HK-2 (cell line): ENCODE data around the gene SHISAL1.
A peak's percentile ranks its signal among the peaks of the same experiment; 100 is the strongest.
"Not testable (repeated sequence)": the region's sequence is repeated elsewhere in the genome, so short reads cannot be mapped to it uniquely, and the experiment has no call there.

Source experiments
- DNase-seq: peaks from one replicate; pipeline ENCODE4 v3.0.0-alpha.2; 2018; ENCODE audit not compliant: unreplicated experiment

The SHISAL1 gene

GRCh38 chr22:44261164-44261860 lies 51.4 kb downstream of the SHISAL1 start:
- DNase-seq, result no peak

DNA sequence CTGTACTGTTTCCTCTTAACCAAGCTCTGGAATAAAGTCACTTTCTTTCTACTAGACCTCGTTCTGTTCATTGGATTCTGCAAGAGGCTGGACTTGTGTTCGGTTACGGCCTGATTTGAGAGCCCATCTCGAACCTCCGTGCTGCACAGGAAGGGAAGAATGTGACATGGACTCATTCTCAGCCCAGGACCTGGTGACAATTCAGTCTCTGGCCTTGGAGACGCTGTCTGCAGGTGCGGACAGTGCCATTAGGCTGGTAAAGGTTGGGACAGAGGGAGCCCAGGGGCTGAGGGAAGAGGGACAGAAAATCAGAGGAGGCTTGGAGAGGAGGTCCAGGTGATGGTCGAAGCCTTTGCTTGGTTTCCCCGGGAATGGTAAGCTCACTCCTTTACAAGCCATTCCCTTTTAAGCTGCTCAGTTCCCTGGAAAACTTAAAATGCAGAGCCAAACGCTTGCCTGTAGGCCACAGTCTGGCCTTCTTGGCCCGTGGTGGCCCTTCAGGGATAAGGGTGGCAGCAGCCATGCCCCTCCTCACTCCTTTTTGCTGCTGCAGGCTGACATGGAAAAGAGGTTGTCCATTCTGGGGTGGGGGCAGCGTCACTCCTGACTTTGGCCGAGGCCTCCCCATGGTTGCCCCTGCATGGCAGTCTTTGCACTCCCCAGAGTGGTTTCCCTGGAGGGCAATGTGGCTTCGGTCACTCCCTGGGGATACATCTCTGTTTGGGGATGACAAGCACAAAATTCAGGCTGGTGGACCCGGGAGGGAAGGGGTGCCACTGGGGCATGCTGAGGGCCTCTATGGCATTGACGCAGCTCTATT lies 52.3 kb downstream of the SHISAL1 start:
- DNase-seq, result no peak

DNA sequence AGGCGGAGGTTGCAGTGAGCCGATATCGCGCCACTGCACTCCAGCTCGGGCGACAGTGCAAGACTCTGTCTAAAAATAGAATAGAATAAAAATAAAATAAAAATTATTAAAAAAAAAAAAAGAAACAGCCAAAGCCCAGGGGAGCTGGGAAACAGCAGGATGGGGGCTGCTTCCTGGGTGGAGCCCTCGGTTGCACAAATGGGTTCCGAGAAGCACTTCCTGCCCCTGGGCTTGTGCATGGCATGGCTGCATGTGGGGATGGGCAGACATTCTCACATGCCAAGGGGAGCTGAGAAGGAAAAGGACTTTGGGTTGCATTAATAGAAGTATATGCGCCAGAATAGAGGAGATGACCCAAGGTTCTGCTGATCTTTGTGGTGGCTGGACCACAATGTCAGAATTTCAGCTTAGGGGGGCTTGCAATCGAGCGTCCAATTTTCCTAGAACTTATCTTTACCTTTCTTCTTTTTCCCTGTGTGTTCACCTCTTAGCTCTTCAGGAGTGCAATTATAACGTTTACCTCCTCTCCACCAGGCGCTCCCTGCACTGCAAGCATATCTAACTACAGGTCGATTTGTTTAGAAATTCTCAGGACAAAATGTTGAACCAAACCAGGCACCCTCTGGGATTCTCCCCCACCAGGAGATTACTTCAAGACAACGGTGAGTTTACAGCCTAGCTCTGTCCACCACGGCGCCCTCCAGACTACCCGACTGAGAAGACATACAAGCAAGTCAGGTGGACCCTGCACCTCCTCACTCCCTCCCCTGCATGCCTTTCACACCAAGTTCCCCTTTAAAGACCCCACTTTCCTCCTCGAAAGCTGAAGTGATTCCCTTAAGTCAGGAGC lies 53.2 kb downstream of the SHISAL1 start:
- no peak for DNase-seq

DNA sequence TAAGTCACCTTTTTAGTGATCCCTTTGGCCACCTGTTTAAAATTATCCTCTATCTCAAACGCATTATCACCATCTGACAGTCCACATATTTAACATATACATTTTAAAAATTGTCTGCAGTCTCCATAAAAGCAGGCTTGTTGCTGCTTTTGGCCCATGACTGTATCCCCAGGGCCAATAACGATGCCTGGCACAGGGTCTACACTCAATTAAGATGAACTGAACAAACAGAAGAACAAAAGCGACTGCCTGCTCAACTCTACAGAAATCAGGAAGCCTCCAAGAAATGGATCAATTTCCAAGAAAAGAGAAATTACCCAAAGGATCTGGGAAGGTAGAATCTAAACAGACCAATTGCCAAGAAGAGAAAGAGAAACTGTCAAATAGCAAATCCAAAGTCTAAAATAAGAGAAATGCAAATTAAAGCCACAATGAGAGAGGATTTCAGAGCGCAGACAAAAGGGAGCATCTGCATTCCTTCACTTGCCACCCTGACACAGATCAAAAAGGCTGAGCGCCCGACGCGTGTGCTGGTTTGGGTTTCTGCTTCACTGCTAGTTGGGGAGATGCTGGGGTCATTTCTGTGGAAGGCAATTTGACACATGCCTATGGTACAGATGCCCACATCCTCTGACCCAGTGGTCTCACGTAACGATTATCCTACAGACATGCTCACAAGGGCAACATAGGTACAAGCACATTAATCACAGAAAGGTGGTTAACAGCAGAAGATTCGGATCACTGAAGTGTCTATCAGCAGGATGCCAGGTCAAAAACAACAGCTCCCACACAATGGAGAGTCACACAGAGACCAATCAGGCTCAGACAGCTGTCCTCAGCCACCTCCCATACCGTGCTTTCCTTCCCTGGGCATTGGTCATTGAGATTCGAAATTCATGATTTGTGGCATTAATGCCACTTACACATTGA lies 55.9 kb downstream of the SHISAL1 start:
- DNase-seq, result no peak

GRCh38 chr22:44256085-44256484 lies 56.7 kb downstream of the SHISAL1 start:
- DNase-seq, result no peak

GRCh38 chr22:44254811-44255210 lies 57.9 kb downstream of the SHISAL1 start:
- DNase-seq, result no peak

- no peak for DNase-seq
Measured at GRCh38 chr22:44249376-44250147, 63.2 kb downstream of the SHISAL1 start.

- DNase-seq, result peak; percentile 32
Measured at GRCh38 chr22:44248926-44249325, 63.8 kb downstream of the SHISAL1 start.

DNA sequence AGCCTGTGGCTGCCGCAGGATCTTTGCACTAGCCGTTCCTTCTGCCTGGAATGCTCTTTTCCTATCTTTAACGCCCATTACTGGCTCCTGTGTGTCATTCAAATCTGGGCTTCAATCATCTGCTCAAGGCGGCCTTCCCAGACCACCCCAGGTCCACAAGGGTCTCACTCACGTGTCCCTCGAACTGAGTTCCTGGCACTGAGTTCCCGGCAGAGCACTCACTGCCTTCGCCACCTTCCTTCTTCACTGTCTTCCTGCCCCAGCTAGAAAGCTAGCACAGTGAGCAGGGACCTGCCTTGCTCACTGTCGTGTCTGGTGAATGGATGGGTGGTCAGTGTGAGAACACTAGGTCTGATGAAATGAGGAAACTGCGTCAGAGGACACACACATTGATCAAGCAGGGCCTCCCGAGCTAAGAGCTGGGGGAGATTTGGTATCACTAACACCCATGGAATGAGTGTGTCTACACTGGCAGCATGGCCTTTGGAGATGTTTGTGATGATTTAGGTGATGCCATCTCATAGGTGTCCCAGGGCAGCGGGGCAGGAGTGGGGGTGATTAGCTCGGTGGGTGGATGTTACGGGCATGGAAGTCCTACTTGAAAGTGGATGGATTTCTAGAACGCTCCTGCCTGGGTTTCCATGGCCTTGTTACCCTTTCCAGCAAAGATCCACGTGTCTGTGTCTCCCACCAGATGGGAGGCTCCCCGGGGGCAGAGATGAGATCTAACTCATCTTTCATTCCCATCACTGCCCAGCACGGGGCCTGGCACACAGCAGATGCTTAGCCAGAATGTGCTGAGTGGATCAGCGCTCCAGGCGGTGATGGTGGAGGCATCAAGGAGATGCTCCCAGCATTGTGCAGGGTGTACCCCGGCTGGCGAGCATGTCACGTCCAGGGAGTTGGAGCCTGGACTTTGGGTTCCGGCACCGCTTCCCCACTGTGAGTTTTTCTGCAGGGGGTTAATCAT lies 64.5 kb downstream of the SHISAL1 start:
- DNase-seq, result no peak

- no peak for DNase-seq
Measured at GRCh38 chr22:44247346-44247745, 65.4 kb downstream of the SHISAL1 start.

DNA sequence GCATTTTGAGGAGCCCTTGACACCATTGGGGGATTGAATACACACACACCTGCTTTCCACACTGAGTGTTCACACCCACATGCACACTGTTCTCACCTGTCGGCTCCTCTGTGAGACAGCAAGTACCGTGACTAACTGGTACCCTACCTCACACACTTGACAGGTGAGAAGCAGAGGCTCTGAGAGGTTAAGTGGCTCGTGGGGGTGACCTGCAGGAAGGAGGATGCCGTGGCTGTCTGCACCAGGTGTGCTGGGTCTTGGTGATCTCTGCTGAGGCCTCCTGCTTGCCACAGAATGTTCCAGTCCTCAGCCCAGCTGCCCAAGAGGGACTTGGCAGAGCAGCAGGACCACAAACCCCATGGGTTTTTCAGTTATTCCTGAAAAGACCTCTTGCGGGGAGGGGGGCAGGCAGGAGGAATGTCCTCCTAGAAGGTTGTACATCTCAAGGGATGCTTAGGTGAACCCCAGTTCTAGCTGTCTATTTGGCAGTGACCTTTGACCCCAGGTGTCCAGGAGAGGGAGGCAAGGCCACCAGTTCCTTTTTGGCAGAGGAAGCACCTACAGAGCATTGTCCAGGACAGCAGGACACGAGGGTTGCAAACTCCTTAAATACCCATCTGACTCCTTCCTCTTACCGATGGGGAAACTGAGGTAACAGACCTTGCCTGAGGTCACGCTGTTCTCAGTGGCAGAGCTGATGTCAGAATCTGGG lies 66.0 kb downstream of the SHISAL1 start:
- no peak for DNase-seq

DNA sequence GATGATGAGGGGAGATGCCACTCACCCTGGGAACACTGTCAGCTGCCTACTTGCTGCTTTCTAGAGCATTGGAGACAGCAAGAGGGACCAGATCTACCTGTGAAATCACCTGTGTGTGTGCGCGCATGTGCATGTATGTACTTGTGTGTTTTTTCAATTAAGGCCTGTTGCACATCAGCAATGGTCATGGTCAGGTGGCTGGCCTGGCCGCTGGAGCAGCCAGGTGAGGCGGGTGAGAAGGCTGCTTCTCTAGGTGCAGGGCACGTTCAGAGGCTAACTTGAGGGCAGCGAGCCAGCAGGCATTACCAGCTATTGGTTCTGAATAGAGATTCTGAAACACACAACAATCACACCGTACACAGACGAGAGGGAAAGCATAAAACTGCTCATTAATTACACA lies 66.9 kb downstream of the SHISAL1 start:
- no peak for DNase-seq

- no peak for DNase-seq
Measured at GRCh38 chr22:44245438-44245837, 67.3 kb downstream of the SHISAL1 start.

GRCh38 chr22:44244265-44244822 lies 68.4 kb downstream of the SHISAL1 start:
- DNase-seq, result no peak

GRCh38 chr22:44243761-44244160 lies 69.0 kb downstream of the SHISAL1 start:
- no peak for DNase-seq

GRCh38 chr22:44242946-44243724 lies 69.6 kb downstream of the SHISAL1 start:
- DNase-seq, result no peak

- DNase-seq, result not testable (repeated sequence)
Measured at GRCh38 chr22:44241121-44241520, 71.6 kb downstream of the SHISAL1 start.
